GM23248 (cell line): ENCODE measurements around the gene EFHD1.
"Not testable (repeated sequence)": the region's sequence is repeated elsewhere in the genome, so short reads cannot be mapped to it uniquely, and the experiment has no call there.

Experiments
- EZH2 ChIP-seq: fragments of 200-600 bp; sonication (generic); IDR thresholded peaks from 2 replicates; pipeline ENCODE4 v1.6.1; 2018; ENCODE audit warnings: antibody characterized with exemption, mild to moderate bottlenecking; ENCODE audit not compliant: insufficient read depth, poor library complexity, severe bottlenecking
- EZH2phosphoT487 ChIP-seq: fragments of 200-600 bp; sonication (generic); IDR thresholded peaks from 2 replicates; pipeline ENCODE4 v1.6.1; 2018; ENCODE audit warnings: antibody characterized with exemption, moderate library complexity, mild to moderate bottlenecking, low read depth; ENCODE audit not compliant: insufficient read depth

- TF ChIP-seq EZH2, EZH2phosphoT487: not testable (repeated sequence)
Observed at GRCh38 chr2:232720056-232720455, 86.7 kb downstream of the EFHD1 start.
